ENCODE results near the gene COL5A1. TPM values are rescaled to one million over a fixed set of nuclear protein-coding genes. Genes with fewer than 3 reads are reported as not detected.

Gene COL5A1
- total and polyA plus RNA-seq, 2 experiments from 2014 or later: 2.5 to 13.1 TPM

- TF ChIP-seq ZNF462 (CRISPR knock-in tag; IDR thresholded peaks at IDR 0.05): no peak
- no peak for TF ChIP-seq ETS1 (IDR thresholded peaks at IDR 0.05)
These were observed 170.7 kb downstream of the COL5A1 start (continued) for GRCh38 chr9:134812343-134812673.

- Histone ChIP-seq H3K9me2 (ENCODE audit: insufficient read depth) (no peaks in the 10 kb centered on the region), H3F3A (replicated peaks; ENCODE audit: low read depth) (no peaks in the 10 kb centered on the region; the same call in 1 of the 2 replicates), H2AFZ (no peak overlapping the region), H3K4me2 (no peak overlapping the region), H3K27me3 (ENCODE audit: insufficient read depth) (no peaks in the 10 kb centered on the region), H3K36me3 (ENCODE audit: insufficient read depth) (no peaks in the 10 kb centered on the region), H3K4me3 (no peak overlapping the region), H3K79me2 (replicated peaks; ENCODE audit: insufficient read depth) (no peaks in the 10 kb centered on the region), H4K20me1 (replicated peaks; ENCODE audit: insufficient read depth) (no peaks in the 10 kb centered on the region), H3K4me1 (ENCODE audit: insufficient read depth) (peaks cover 12% of the 10 kb centered on the region), H3K27ac (ENCODE audit: low read depth) (no peak overlapping the region)
- Mint-ChIP-seq H3K27ac (peak overlapping the region; percentile 18; the same call in 1 of the 2 replicates), H3K27me3 (ENCODE audit: insufficient read depth, low read depth, poor library complexity) (peaks cover 6% of the 10 kb centered on the region), H3K4me1 (peaks cover 35% of the 10 kb centered on the region), H3K4me3 (no peak overlapping the region), H3K9me3 (no peaks in the 10 kb centered on the region), H3K36me3 (ENCODE audit: low read depth) (no peaks in the 10 kb centered on the region)
- DNase-seq (ENCODE audit: low spot score) (no peak), ATAC-seq (no peak)
- no peak for TF ChIP-seq ZNF114 (CRISPR knock-in tag; IDR thresholded peaks at IDR 0.05)
- TF ChIP-seq EZH2 (IDR thresholded peaks at IDR 0.05; ENCODE audit: low read depth, unreplicated experiment): no peak
- no peak for TF ChIP-seq POLR2AphosphoS5 (IDR thresholded peaks at IDR 0.05; ENCODE audit: low read depth)
- no peak for TF ChIP-seq JUNB (IDR thresholded peaks at IDR 0.05; ENCODE audit: unreplicated experiment)
- no peak for TF ChIP-seq ZNF331 (CRISPR knock-in tag; IDR thresholded peaks at IDR 0.05; ENCODE audit: low read depth)
- no peak for TF ChIP-seq STAT1 (IDR thresholded peaks at IDR 0.05; ENCODE audit: unreplicated experiment)
- TF ChIP-seq REST (IDR thresholded peaks at IDR 0.05; ENCODE audit: unreplicated experiment): no peak
- TF ChIP-seq CREB1 (CRISPR knock-in tag; IDR thresholded peaks at IDR 0.05; ENCODE audit: low read depth): no peak
- no peak for TF ChIP-seq ETS1 (IDR thresholded peaks at IDR 0.05)
These were observed 172.2 kb downstream of the COL5A1 start for GRCh38 chr9:134813841-134814240.

Data from GM23338 (cell line).